Gastrocnemius medialis (tissue), 4 donors: ENCODE data around the gene LYST.

Experiments used
- CTCF ChIP-seq, 5 experiments: fragments of 450-650 bp in 3 of 5; fragments of 200-600 bp in 2 of 5; sonication (generic) in 2 of 5; IDR thresholded peaks in 4 of 5; conservative IDR thresholded peaks in 1 of 5; 1 replicate in 4 of 5; 2 replicates in 1 of 5; pipeline ENCODE4 v1.5.1; 2016 to 2019; ENCODE audit warnings: antibody characterized with exemption in 5 of 5, mild to moderate bottlenecking in 3 of 5, moderate library complexity in 3 of 5
- POLR2A ChIP-seq, 2 donors: fragments of 450-650 bp; IDR thresholded peaks; one replicate each; pipeline ENCODE4 v1.6.1; 2017; ENCODE audit warnings: antibody characterized with exemption in 2 of 2, mild to moderate bottlenecking in 2 of 2, moderate library complexity in 2 of 2

- TF ChIP-seq CTCF (IDR thresholded peaks at IDR 0.05 in 4 of 5, conservative IDR thresholded peaks at IDR 0.05 in 1 of 5) (no peak), POLR2A (IDR thresholded peaks at IDR 0.05) (no peak)
Observed at GRCh38 chr1:235631816-235632215, 234.9 kb downstream of the LYST start.
